Anterior cingulate cortex (tissue), 58 donors: Measurements from ENCODE around the gene INPP5A.
A peak's percentile ranks its signal among the peaks of the same experiment; 100 is the strongest.
"Not testable (repeated sequence)": the region's sequence is repeated elsewhere in the genome, so short reads cannot be mapped to it uniquely, and the experiment has no call there.

Experiments
- DNase-seq, 58 donors: peaks; one replicate each; lab custom pipeline; 2025; lab: John Stamatoyannopoulos, UW

INPP5A gene

DNA sequence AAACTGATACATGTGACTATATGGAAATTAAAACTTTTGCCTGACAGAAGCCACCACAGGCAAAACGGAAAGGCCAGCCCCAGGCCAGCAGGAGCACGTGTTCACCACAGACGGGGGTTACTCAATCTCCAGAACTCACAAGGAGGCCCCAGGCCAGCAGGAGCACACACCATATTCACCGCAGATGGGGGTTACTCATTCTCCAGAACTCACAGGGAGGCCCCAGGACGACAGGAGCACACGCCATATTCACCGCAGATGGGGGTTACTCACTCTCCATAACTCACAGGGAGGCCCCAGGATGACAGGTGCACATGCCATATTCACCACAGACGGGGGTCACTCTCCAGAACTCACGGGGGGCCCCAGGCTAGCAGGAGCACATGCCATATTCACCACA is 186.9 kb downstream of the INPP5A start:
- no peak for DNase-seq

DNA sequence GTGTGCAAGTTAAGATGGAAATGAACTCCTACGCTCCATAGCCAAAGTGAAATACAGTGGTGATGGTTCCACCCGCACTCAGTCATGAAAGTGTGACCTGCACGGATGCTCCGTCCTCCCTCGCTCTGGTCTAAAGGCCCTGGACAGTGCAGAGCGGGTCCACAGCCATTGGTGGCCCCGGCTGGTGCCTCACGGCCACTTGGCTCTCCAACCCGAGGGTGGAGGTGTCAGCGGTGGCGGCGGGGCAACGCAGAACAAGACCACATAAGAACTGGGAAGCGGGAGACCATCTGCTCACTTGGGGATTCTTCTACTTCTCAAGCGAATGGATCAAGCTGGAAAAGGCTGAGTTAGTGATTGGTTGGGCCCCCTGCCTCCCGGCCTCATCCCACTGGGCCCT is 187.6 kb downstream of the INPP5A start:
- no peak for DNase-seq

DNA sequence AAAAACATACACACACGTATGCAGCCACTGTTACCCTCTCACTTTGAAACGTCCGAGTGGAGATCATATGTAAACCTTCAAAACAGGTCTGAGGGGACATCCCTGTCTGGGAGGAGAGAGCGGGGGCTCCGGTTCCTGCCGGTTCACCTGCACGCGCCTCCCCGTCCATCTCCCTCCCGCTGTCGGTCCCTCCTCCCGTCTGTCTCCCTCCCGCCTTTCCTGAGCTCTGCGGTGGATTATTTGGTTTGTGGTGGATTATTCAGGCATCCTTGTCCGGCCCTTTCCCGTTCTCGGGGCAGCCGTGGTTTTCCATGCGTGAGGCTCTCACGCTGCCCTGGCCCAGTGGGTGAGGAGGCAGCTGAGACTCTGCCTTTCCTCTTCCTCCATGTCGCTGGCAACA is 188.6 kb downstream of the INPP5A start:
- DNase-seq = no peak

DNA sequence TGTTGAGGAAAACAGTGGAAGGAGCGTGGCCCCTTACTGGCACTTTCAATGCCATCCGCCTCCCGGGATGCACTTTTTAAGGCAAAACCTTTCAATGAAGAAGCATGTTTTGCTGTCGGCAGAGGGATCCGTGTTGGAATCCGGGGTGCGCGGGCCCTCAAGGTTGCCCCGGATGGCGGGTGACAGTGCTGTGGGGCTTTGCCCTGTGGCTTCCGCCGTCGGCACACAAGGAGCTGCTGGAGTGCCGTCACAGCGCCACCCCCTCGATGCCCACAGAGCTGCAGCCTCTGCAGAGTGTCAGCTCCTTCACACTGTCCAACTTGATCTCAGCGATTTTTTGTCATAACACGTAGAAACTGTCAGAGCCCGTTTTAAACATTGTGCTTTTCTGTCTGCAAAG is 189.4 kb downstream of the INPP5A start:
- DNase-seq = no peak

DNA sequence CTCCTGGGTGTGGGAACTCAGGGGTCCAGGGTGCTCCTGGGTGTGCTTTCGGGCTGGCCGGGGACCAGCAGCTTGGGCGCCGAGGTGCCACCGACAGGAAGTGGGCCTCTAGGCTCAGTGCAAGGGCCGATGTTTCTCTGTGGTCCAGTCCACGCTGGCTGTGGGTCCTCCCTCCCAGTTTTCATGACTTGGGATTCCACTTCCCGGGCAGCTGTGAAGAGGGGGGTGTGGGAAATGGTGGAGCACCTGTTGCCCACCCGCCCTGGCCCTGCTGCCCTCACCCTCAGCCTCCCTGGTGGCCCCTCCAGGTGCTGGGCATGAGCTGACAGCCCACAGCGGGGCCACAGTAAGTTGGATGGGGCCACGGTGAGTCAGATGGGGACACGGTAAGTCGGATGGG is 189.8 kb downstream of the INPP5A start:
- DNase-seq = no peak

DNA sequence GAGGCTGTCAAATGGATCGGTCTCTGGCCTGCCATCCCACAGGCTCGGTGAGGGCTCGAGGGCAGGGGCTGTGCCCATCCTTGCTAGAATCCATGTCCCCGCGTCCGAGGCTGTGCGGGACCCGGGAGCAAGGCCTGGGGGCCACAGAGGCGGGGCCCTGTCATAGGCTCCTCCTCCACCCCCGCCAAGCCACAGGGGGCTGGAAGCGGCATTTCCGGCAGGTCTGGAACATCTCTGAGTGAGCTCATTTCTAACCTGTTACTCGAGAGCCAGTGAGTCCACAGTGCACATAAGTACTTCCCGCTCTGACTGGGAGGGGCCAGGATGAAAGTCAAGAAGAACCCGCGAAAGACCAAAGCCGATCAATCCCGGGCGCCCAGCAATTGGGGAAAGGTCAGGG is 190.7 kb downstream of the INPP5A start:
- DNase-seq = no peak

DNA sequence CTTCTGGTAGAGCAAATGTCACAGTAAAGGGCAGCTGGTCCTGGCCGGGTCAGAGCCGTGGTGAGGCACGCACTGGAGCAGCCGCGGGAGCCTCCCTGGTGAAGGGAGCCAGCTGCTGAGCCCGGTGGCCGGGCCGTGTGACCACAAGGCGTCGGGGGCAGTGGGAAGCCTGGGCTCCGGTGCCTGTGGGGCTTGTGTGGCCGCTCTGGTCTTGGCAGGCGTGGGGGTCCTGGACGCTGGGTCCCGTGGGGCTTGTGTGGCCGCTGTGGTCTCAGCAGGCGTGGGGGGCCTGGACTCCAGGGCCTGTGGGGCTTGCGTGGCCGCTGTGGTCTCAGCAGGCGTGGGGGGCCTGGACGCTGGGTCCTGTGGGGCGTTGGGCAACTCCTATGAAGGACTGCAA is 191.2 kb downstream of the INPP5A start:
- DNase-seq = no peak

DNA sequence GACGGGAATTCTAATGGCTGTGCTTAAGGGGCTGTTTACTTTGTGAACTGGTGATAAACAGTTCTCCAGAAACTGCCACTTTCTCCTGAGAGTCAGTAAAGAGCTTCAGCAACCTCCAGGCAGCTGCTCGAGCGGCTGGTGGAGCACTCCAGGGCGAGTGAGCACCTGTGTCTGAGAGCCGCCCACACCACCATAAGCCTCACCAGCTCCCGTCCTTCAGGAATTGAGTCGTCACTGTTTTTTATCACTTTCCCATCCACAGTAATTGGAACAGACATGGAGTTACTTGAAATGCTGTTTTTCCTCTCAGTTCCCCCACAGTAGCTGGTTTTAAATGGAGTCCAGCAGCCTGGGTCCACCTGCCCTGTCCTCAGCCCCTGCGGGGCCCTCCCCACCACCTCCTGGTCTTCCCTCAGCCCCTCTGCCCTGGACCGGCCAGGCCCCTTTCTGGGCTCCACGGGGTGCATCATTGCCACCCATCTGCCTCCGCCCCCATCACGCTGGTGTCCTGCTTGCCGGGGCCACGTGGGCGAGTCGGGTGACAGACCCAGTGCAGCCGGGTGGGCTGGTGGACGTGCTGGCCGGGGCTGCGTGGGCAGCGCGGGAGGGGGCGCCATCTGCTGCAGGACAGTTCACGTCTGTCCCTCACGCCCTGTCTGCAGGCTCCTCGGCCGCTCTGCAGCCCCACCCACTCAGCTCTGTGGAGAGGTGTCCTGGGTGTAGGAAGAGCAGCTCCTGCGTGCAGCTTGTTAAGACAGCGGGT is 192.4 kb downstream of the INPP5A start:
- peak in 4 of 58 donors; percentile 8 to 59 (median 27) for DNase-seq

DNA sequence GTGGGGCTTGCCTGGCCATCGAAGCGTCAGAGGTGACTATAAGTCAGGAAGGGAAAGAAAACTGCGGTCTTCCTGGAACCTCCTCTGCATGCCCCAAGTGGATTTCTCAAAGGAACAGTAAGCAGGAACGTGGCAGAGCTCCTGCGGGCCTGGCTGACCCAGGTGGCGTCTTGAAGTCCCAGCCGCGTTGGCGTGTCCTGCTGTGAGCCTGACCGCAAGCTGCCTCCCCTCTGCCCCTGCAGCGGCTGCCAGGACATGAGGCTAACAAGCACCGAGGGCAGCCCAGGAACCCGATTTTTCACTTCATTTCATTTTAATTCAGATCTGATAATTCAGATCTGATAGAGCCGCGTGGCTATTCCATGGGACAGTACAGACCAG is 193.0 kb downstream of the INPP5A start:
- DNase-seq = no peak

DNA sequence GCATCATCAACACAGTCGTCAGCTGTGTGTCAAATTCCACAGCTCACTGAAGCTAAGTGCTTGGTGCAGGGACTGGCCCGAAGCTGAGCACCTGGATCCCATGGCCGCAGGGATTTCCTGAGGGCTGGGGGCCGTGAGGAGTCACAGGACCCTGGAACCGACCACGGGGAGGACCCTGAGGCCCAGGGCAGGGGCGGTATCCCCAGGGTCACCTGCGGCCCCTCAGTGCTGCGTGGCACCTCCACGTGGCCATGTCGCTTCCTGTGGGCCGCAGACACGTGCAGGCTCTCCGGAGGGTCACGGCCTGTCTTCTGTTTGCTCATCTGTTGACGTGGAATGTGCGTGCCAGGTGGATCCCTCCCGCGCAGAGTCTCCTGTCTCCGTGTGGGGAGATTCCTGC is 194.9 kb downstream of the INPP5A start:
- DNase-seq = no peak

DNA sequence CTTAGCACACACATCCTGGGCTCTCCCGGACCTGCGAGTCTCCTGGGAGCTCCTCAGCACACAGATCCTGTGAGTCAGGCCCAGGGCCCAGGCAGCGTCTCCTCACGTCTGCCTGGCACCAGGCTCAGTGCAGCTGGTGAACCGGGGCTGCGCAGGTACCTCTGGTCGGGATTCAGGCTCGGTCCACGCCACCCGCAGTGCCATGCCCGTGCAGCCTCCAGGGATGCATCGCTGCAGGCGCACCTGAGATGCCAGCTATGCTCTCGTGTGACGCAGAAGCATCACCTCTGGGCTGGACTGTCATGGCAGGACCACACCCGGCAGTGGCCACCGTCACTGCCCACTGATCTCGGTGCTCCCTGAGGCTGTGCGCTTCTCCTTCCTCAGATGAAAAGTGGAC is 196.3 kb downstream of the INPP5A start:
- DNase-seq = no peak

DNA sequence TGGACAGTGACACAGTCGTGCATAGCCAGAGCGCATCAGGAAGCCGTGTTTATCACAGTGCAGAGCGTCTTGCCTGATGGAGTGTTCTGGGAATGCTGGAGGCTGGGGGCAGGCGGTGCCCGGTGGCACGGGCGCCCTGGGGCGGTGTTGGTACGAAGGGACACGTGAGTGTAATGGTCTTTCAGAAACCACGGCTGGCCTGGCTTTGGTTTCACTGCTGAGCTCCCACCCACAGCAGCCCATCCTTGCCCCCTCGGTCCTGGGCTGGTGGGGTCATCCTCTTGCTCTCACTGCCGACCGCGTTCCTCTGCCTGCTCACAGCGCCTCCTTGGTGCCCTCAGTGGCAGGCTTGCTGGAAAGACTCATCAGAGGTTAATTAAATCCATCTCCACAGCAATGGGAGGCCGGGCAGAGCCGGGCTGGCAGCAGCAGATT is 197.8 kb downstream of the INPP5A start:
- DNase-seq = peak in 40 of 58 donors; percentile 34 to 86 (median 68)

DNA sequence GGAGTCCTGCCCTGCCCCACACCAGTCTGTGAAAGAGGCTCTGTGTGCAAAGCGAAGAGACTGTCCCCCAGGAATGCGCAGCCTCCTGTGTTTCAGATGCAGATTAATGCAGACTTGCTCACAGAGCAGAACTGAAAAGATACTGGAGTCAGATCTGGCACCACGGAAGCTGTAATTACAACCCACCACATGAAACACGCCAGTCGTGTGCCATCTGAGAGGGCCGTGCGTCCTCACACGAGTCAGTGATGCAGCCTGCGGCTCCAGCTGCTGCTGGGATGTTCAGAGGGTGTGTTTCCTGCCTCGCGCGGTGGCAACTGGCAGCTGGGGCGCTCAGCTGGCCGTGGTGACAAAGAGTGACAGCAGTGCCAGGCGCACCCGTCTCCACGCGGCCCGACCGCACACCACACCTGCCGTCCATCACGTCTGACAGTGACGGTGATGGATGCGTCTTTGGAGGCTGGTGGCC is 198.4 kb downstream of the INPP5A start:
- DNase-seq = peak in 53 of 58 donors; percentile 49 to 93 (median 75)

DNA sequence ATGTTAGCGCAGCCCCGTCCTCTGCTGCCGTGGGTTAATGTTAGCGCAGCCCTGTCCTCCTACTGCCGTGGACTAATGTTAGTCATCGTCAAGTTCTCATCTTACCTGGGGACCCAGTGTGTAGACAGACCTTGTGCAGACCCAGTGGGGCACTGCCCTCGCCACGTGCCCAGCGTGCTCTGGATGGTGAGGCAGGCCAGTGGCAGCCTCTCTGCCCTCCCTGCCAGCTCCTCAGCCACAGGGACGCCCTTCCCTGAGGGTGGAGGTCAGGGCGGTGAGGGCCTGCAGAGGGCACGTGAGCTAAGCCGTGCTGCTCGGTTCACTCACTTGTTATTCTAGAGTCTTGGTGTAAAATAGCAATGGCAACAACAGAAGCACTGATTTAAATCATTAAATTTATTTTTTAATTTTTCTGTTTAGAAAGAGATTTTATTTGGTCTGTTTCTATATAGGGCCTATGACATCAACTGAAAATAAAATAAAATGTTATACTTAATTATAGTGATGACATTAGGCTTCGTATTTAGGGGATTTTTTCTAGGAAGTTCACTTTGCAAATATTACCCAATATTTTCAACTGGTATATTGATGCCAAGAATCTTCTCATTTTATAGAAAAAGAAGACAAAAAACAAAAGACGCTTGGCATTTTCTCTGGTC is 199.9 kb downstream of the INPP5A start:
- DNase-seq = peak in 9 of 58 donors; percentile 14 to 47 (median 32)

DNA sequence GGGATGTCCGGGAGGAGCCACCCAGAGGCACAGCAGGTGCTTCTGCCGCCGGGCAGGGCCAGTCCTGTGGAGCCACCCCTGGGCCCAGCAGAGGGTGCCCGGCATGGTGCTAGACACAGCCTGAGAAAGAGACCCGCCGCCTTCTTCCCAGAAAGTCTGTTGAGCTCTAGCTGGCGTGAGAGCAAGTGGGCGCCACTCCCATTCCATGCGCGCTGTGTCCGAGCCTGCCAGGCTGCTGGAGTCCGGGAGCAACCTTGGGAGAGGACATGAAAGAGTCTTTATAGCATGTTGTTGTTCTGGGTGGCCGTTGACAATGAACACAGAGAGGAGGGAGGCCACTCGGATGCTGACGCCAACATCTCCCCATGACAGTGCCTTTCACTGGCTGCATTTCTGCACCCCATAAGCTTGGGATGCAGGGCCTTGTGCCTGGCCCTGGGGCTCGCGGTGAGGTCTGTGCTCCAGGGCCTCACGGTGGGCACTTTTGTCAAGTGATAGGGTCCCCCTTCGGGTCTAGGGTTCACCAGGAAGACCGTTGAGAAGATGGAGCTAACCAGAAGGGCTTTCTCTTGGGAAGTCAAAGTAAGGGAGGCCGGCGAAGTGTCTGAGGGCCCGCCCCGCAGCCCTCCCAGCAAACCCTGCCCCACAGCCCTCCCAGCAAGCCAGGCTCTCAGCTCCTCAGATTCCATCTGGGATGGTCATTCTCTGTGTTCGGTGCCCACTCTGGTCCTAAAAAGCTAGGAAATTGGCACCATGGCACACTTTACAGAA is 201.1 kb downstream of the INPP5A start:
- peak in 53 of 58 donors; percentile 34 to 92 (median 76) for DNase-seq

DNA sequence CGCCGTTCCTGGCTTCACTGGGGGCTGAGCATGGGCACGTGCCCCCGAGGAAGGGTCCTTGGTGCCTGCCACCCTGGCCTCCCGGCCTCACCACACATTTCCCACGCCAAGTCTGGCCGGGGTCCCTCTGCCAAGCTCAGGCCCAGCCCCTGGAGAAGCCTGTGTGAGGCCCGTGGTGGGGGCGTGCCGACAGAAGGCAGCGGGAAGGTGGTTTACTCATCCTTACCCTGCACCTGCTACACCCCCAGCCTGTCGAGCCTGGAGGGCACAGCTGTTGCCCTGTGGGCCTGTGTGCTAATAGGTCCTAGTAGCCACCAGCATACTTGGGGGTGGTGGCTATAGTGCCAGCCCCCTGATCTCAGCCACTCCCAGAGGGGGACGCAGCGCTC is 201.6 kb downstream of the INPP5A start:
- peak in 2 of 58 donors; percentile 50 to 52 for DNase-seq

DNA sequence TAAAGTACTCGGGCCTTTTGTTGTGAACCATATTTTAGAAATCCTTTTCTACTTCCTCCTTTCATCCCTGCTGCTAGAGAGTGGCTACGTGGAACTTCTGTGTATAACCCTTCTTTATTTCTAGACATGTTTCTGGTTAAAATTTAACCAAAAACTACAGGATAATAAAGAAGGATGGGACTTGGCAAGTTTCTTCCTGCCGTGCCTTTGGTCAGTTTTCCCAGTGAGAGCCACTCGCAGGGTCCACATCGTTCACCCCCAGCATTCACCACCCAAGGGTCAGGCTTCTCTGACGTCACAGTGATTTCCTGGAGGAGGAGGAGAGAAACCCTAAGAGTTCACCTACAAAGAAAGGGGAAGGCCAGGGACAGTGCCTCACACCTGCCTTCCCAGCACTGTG is 203.0 kb downstream of the INPP5A start:
- no peak for DNase-seq

DNA sequence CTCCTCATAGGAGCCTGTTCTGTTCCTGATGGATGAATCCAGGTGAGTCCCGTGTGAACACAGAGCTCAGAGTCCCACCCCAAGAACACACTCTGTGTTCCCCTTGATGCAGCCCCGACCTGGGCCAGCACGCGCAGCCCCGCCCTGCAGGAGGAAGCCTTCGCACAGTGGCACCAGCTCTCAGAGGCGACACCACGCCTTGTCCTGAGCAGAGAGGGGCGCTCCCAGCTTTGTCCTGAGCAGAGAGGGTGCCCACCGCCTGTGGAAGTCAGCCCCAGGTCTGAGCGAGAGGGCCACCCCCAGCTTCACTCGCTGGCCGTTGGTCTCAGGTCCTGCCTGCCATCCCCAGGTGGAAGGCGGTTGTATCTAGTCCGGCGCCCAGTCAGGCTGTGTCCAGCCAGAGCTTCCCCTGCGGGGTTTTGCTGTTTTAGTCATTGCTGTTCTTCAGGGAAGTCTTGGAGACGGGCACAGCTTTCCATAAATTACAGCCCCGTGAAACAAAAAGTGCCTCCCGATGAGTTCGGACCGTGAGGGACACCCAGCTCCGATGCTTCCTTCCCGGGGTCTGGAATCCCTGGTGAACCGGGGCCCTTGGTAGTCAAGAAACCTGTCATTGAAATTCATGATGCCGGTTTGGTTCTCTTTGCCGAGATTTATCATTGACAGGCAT is 204.7 kb downstream of the INPP5A start:
- DNase-seq = no peak

DNA sequence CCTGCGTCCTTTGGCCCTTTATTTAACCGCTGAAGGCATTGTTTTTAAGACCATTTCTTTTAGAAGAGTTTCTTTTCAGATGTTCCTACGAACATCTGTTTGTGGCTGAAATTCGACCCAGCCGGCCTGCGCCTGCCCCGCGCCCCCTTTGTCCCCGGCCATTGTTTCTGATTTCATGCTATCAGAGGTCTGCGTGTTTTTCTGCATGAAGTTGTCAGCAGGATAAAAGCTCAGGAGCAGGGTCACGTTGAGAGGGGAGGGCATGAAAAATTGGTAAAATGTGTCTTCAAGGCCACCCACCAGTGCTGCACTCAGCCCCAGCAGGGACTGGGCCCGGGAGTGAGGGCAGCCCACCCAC is 205.2 kb downstream of the INPP5A start:
- no peak for DNase-seq

DNA sequence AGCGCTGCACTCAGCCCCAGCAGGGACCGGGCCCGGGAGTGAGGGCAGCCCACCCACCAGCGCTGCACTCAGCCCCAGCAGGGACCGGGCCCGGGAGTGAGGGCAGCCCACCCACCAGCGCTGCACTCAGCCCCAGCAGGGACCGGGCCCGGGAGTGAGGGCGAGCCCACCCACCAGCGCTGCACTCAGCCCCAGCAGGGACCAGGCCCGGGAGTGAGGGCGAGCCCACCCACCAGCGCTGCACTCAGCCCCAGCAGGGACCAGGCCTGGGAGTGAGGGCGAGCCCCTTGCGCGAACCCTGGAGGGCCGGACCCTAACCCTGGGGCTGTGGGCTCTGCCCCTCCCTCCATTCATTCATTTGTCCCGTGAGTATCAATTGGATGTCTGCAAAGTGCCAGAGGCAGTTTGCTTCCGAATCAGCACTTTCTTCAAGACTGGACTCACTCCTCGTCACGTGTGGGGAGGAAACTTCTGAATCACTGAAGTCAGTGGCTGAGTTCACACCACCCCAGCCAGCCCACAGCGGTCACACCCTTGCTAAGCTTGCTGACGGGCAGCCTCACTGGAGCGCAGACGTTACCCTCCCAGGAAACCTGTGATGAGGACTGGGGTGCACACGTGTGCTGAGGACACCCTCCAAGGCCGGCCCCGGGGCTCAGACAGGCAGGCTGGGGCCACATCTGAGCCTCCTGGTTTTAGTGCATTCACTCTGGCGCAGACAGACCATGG is 205.8 kb downstream of the INPP5A start:
- not testable (repeated sequence) for DNase-seq
